ENCODE data around the gene GABRB2.

GABRB2 gene

DNA sequence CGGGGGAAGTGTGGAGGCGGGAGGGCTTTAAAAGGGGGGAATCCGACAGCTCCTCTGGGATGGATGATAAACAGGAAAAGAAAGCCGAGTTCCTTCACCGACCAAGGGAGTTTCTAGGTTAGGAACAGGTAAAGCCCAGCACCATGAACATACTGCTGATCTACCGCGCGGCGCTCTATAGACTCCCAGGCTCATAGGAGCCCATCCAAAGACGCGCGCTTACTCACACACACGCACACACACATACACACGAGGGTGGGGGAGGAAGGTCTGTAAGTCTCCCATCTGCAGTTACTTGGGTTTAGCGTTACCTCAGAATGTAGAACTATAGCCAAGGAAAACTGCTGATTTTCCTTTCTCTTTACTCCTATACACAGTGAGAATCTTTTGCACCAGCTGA, 2.6 kb upstream of the GABRB2 start:
- Histone ChIP-seq H3K4me2 (ENCODE audit: low read length) (no peak overlapping the region), H3K4me1 (ENCODE audit: insufficient read depth, low read length, severe bottlenecking) (peaks cover 19% of the 10 kb centered on the region), H3K9me2 (ENCODE audit: low read depth, low read length) (no peaks in the 10 kb centered on the region), H3K27me3 (ENCODE audit: insufficient read depth, low read length) (no peaks in the 10 kb centered on the region), H2AFZ (ENCODE audit: low read length) (no peak overlapping the region), H3K36me3 (ENCODE audit: insufficient read depth, low read length) (no peaks in the 10 kb centered on the region), H3K9ac (ENCODE audit: low read length) (no peak overlapping the region), H4K20me1 (ENCODE audit: insufficient read depth, low read length) (no peaks in the 10 kb centered on the region), H3K79me2 (ENCODE audit: insufficient read depth, low read length) (no peaks in the 10 kb centered on the region), H3F3A (ENCODE audit: insufficient read depth, low read length) (no peaks in the 10 kb centered on the region), H3K9me3 (ENCODE audit: low read length) (no peaks in the 10 kb centered on the region), H3K4me3 (ENCODE audit: low read depth, low read length, poor library complexity, severe bottlenecking) (no peak overlapping the region), H3K27ac (ENCODE audit: low read depth, low read length, poor library complexity, severe bottlenecking) (no peak overlapping the region)
- TF ChIP-seq EZH2 (IDR thresholded peaks at IDR 0.05; ENCODE audit: borderline replicate concordance, low read length) = no peak
- TF ChIP-seq, protein P1, sequence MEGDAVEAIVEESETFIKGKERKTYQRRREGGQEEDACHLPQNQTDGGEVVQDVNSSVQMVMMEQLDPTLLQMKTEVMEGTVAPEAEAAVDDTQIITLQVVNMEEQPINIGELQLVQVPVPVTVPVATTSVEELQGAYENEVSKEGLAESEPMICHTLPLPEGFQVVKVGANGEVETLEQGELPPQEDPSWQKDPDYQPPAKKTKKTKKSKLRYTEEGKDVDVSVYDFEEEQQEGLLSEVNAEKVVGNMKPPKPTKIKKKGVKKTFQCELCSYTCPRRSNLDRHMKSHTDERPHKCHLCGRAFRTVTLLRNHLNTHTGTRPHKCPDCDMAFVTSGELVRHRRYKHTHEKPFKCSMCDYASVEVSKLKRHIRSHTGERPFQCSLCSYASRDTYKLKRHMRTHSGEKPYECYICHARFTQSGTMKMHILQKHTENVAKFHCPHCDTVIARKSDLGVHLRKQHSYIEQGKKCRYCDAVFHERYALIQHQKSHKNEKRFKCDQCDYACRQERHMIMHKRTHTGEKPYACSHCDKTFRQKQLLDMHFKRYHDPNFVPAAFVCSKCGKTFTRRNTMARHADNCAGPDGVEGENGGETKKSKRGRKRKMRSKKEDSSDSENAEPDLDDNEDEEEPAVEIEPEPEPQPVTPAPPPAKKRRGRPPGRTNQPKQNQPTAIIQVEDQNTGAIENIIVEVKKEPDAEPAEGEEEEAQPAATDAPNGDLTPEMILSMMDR (IDR thresholded peaks at IDR 0.05; ENCODE audit: low read length) = no peak

DNA sequence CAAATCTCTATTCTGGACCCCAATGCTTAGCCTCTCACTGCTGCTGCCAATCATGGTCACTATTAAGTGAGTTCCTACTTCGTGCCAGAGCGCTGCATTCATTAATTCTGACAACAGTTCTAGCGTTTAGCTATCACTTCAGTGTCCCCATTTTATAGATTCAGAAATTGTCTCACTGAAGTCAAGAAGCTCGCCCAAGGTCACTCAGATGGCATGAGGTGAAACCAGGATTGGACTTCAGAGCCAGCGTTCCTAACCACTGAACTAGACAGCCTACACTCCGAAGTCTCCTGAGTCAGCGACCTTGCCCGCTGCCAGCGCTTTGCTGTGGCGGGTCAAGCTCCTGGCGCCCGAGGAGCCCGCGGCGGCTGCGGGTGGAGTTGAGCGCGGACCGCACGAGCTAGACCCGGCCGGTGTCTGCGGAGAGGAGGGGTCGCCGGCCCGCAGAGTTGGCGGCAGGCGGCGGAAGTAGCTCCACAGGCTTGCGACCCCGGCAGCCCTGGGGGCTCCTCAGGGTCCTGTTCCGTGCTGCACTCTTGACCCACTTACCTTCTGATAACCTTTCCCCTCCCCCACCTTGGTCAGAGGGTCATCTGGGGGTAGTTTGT, 2.1 kb upstream of the GABRB2 start:
- Histone ChIP-seq H3K79me2 (ENCODE audit: insufficient read depth, low read length) (no peaks in the 10 kb centered on the region), H3K36me3 (ENCODE audit: insufficient read depth, low read length) (no peaks in the 10 kb centered on the region), H3K27ac (ENCODE audit: low read depth, low read length, poor library complexity, severe bottlenecking) (no peak overlapping the region), H3K4me3 (ENCODE audit: low read depth, low read length, poor library complexity, severe bottlenecking) (no peak overlapping the region), H3K27me3 (ENCODE audit: insufficient read depth, low read length) (no peaks in the 10 kb centered on the region), H3K4me2 (ENCODE audit: low read length) (no peak overlapping the region), H3K9ac (ENCODE audit: low read length) (no peak overlapping the region), H2AFZ (ENCODE audit: low read length) (no peak overlapping the region), H3K9me3 (ENCODE audit: low read length) (no peaks in the 10 kb centered on the region), H4K20me1 (ENCODE audit: insufficient read depth, low read length) (no peaks in the 10 kb centered on the region), H3K4me1 (ENCODE audit: insufficient read depth, low read length, severe bottlenecking) (peaks cover 19% of the 10 kb centered on the region), H3F3A (ENCODE audit: insufficient read depth, low read length) (no peaks in the 10 kb centered on the region), H3K9me2 (ENCODE audit: low read depth, low read length) (no peaks in the 10 kb centered on the region)
- TF ChIP-seq, protein P1 (IDR thresholded peaks at IDR 0.05; ENCODE audit: low read length) = no peak
- TF ChIP-seq EZH2 (IDR thresholded peaks at IDR 0.05; ENCODE audit: borderline replicate concordance, low read length) = no peak

DNA sequence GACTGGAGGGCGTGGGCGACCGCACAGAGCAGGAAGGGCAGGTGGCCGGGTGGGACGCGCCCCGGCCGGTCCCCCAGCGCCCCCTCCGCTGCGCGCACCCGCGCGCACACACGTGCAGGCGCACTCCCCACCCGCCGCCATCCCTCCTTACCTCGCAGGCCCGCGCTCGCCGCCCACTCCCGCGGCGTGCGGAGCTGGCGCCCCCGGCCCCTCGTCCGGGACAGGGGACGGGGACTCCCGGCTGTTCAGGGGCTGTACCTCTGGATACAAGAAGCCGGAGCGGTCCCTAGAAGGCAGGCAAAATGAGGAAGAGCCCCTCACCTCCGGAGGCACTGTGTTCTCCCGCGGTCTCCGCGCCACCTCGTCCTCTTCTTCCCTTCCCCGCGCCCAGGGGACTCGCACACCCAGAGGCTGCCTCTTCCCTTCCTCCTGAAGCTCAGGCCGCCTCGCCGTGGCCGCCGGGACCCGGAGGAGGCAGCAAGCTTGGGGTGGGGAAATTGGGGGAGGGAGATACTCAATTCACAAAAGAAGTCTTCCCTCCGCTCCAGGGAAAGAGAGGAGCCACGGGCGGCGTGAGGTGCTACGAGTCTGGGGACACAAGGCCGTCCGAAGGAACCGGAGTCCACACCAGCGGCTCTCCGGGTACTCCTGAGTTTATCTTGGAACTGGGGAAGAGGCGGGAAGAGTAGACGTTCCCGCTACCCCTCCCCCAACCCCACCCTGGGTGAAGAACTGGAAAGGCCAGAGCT, 1.4 kb upstream of the GABRB2 start:
- H3K9me2 ChIP-seq (ENCODE audit: low read depth, low read length) = no peaks in the 10 kb centered on the region
- H3K27ac ChIP-seq (ENCODE audit: low read depth, low read length, poor library complexity, severe bottlenecking) = no peak overlapping the region
- no peaks in the 10 kb centered on the region for H3K9me3 ChIP-seq (ENCODE audit: low read length)
- H3K4me2 ChIP-seq (ENCODE audit: low read length) = peak overlapping the region; percentile 74
- H3K4me1 ChIP-seq (ENCODE audit: insufficient read depth, low read length, severe bottlenecking) = peaks cover 19% of the 10 kb centered on the region
- H3K79me2 ChIP-seq (ENCODE audit: insufficient read depth, low read length) = no peaks in the 10 kb centered on the region
- no peak overlapping the region for H2AFZ ChIP-seq (ENCODE audit: low read length)
- no peaks in the 10 kb centered on the region for H4K20me1 ChIP-seq (ENCODE audit: insufficient read depth, low read length)
- no peaks in the 10 kb centered on the region for H3K36me3 ChIP-seq (ENCODE audit: insufficient read depth, low read length)
- H3K27me3 ChIP-seq (ENCODE audit: insufficient read depth, low read length) = no peaks in the 10 kb centered on the region
- H3K4me3 ChIP-seq (ENCODE audit: low read depth, low read length, poor library complexity, severe bottlenecking) = peak overlapping the region; percentile 65
- no peak overlapping the region; the same call in 1 of the 2 replicates for H3K9ac ChIP-seq (ENCODE audit: low read length)
- H3F3A ChIP-seq (ENCODE audit: insufficient read depth, low read length) = no peaks in the 10 kb centered on the region
- TF ChIP-seq EZH2 (IDR thresholded peaks at IDR 0.05; ENCODE audit: borderline replicate concordance, low read length) = no peak
- TF ChIP-seq, protein P1 (IDR thresholded peaks at IDR 0.05; ENCODE audit: low read length) = no peak
